Smooth muscle cell (in vitro differentiated cells): ENCODE measurements around the gene ME3. TPM values are rescaled to one million over a fixed set of nuclear protein-coding genes. Genes with fewer than 3 reads are reported as not detected.

Experiments
- DNase-seq: peaks from one replicate; lab custom pipeline; 2025; ENCODE audit not compliant: unreplicated experiment; lab: John Stamatoyannopoulos, UW
- H2AFZ ChIP-seq: fragments of 200-600 bp; sonication (generic); 2 replicates; pipeline ENCODE4 v1.6.0; 2016; ENCODE audit warnings: antibody characterized with exemption, low read depth, mild to moderate bottlenecking
- H3F3A ChIP-seq: fragments of 200-600 bp; sonication (generic); 2 replicates; pipeline ENCODE4 v1.6.0; 2017; ENCODE audit warnings: antibody characterized with exemption, low read depth
- H3K27ac ChIP-seq: fragments of 200-600 bp; sonication (generic); 2 replicates; pipeline ENCODE4 v1.5.1; 2016; ENCODE audit warnings: low read depth, mild to moderate bottlenecking
- H3K27me3 ChIP-seq: fragments of 200-600 bp; sonication (generic); 2 replicates; pipeline ENCODE4 v1.6.1; 2016; ENCODE audit warnings: low read depth, mild to moderate bottlenecking
- H3K36me3 ChIP-seq: fragments of 200-600 bp; sonication (generic); 2 replicates; pipeline ENCODE4 v1.5.1; 2016; ENCODE audit warnings: low read depth
- H3K4me1 ChIP-seq: fragments of 200-600 bp; sonication (generic); 2 replicates; pipeline ENCODE4 v1.5.1; 2016; ENCODE audit warnings: low read depth
- H3K4me2 ChIP-seq: fragments of 200-600 bp; sonication (generic); 2 replicates; pipeline ENCODE4 v1.6.0; 2016; ENCODE audit warnings: mild to moderate bottlenecking
- H3K4me3 ChIP-seq: fragments of 200-600 bp; sonication (generic); 2 replicates; pipeline ENCODE4 v1.5.1; 2016; ENCODE audit warnings: mild to moderate bottlenecking
- H3K79me2 ChIP-seq: fragments of 200-600 bp; sonication (generic); 2 replicates; pipeline ENCODE4 v1.6.0; 2016; ENCODE audit warnings: low read depth, mild to moderate bottlenecking
- H3K9ac ChIP-seq: fragments of 200-600 bp; sonication (generic); 2 replicates; pipeline ENCODE4 v1.6.0; 2016; ENCODE audit warnings: low read depth
- H3K9me3 ChIP-seq: fragments of 200-600 bp; sonication (generic); replicated peaks from 2 replicates; pipeline ENCODE4 v1.5.1; 2016; ENCODE audit warnings: low read depth
- H4K20me1 ChIP-seq: fragments of 200-600 bp; sonication (generic); 2 replicates; pipeline ENCODE4 v1.6.0; 2016; ENCODE audit warnings: low read depth
- CTCF ChIP-seq: fragments of 200-600 bp; sonication (generic); IDR thresholded peaks from 2 replicates; pipeline ENCODE4 v1.5.1; 2017; ENCODE audit warnings: borderline replicate concordance, mild to moderate bottlenecking, antibody characterized with exemption; ENCODE audit not compliant: insufficient read depth, poor library complexity, severe bottlenecking
- WGBS: methylation state at CpG from one replicate; pipeline ENCODE4 v1.1.7; 2016; ENCODE audit warnings: low lambda C conversion rate; 5-methylcytosine and 5-hydroxymethylcytosine counted together
- polyA plus RNA-seq: library from polyadenylated mRNA; unstranded; fragments of >200 nt; fragmentation: Nextera tagmentation; extraction: Ambion mirVana; gene quantifications from 2 replicates; pipeline ENCODE4 v1.2.1, GENCODE V29; 2016
- total RNA-seq: library from RNA; depleted of rRNA; stranded (reverse); fragments of >200 nt; gene quantifications from 2 replicates; pipeline ENCODE4 v1.2.3, GENCODE V29; 2014

Gene ME3
- total and polyA plus RNA-seq, 2 experiments from 2014 or later = 4.2 to 8.4 TPM

- Histone ChIP-seq H3K9me3 (no peaks in the 10 kb centered on the region), H3K4me1 (no peaks in the 10 kb centered on the region), H3K36me3 (no peaks in the 10 kb centered on the region), H3K4me2 (no peak overlapping the region), H4K20me1 (no peaks in the 10 kb centered on the region), H3F3A (no peaks in the 10 kb centered on the region), H3K4me3 (no peak overlapping the region), H3K27ac (no peak overlapping the region), H2AFZ (no peak overlapping the region), H3K9ac (no peak overlapping the region), H3K79me2 (no peaks in the 10 kb centered on the region), H3K27me3 (no peaks in the 10 kb centered on the region)
- TF ChIP-seq CTCF = no peak
- 89% methylated on average over 5 of the region's 5 CpGs for WGBS
- no peak for DNase-seq
Observed at GRCh38 chr11:86449993-86450629, 222.3 kb downstream of the ME3 start.

- no peak overlapping the region for H3K27ac ChIP-seq
- no peaks in the 10 kb centered on the region for H3K79me2 ChIP-seq
- H3K4me1 ChIP-seq = no peaks in the 10 kb centered on the region
- H3F3A ChIP-seq = no peaks in the 10 kb centered on the region
- no peaks in the 10 kb centered on the region for H3K27me3 ChIP-seq
- no peak for DNase-seq
- 87% methylated on average over 3 of the region's 3 CpGs for WGBS
- no peak overlapping the region for H3K4me2 ChIP-seq
- no peak overlapping the region for H3K4me3 ChIP-seq
- H2AFZ ChIP-seq = no peak overlapping the region
- no peak overlapping the region for H3K9ac ChIP-seq
- H3K9me3 ChIP-seq = no peaks in the 10 kb centered on the region
- H3K36me3 ChIP-seq = no peaks in the 10 kb centered on the region
- TF ChIP-seq CTCF = no peak
- H4K20me1 ChIP-seq = no peaks in the 10 kb centered on the region
Observed at GRCh38 chr11:86447763-86448480, 224.5 kb downstream of the ME3 start.

GRCh38 chr11:86446924-86447285 is 225.5 kb downstream of the ME3 start:
- H3K79me2 ChIP-seq = no peaks in the 10 kb centered on the region
- 97% methylated on average over 12 of the region's 12 CpGs for WGBS
- DNase-seq = no peak
- H3F3A ChIP-seq = no peaks in the 10 kb centered on the region
- H3K4me1 ChIP-seq = no peaks in the 10 kb centered on the region
- no peaks in the 10 kb centered on the region for H3K27me3 ChIP-seq
- no peak overlapping the region for H2AFZ ChIP-seq
- H4K20me1 ChIP-seq = no peaks in the 10 kb centered on the region
- H3K9ac ChIP-seq = no peak overlapping the region
- H3K4me3 ChIP-seq = no peak overlapping the region
- H3K36me3 ChIP-seq = no peaks in the 10 kb centered on the region
- TF ChIP-seq CTCF = no peak
- H3K4me2 ChIP-seq = no peak overlapping the region
- H3K27ac ChIP-seq = no peak overlapping the region
- no peaks in the 10 kb centered on the region for H3K9me3 ChIP-seq
